Hepatocyte (in vitro differentiated cells): ENCODE data around the gene TRAF3. TPM values are rescaled to one million over a fixed set of nuclear protein-coding genes. Genes with fewer than 3 reads are reported as not detected.

ENCODE experiments used
- DNase-seq: peaks from one replicate; pipeline ENCODE4 v3.0.0-alpha.2; 2016; ENCODE audit warnings: low spot score
- H2AFZ ChIP-seq: fragments of 200-600 bp; sonication (generic); 2 replicates; pipeline ENCODE4 v1.6.0; 2016; ENCODE audit warnings: antibody characterized with exemption, mild to moderate bottlenecking
- H3K27ac ChIP-seq: fragments of 200-600 bp; sonication (generic); 2 replicates; pipeline ENCODE4 v1.5.1; 2016; ENCODE audit warnings: mild to moderate bottlenecking
- H3K27me3 ChIP-seq: fragments of 200-600 bp; sonication (generic); 2 replicates; pipeline ENCODE4 v1.6.1; 2016
- H3K36me3 ChIP-seq: fragments of 200-600 bp; sonication (generic); replicated peaks from 2 replicates; pipeline ENCODE4 v1.5.1; 2016; ENCODE audit warnings: low read depth; ENCODE audit not compliant: insufficient read depth
- H3K4me1 ChIP-seq: fragments of 200-600 bp; sonication (generic); 2 replicates; pipeline ENCODE4 v1.5.1; 2016; ENCODE audit warnings: mild to moderate bottlenecking, moderate library complexity; ENCODE audit not compliant: insufficient read depth
- H3K4me2 ChIP-seq: fragments of 200-600 bp; sonication (generic); 2 replicates; pipeline ENCODE4 v1.6.0; 2016
- H3K4me3 ChIP-seq: fragments of 200-600 bp; sonication (generic); 2 replicates; pipeline ENCODE4 v1.5.1; 2016; ENCODE audit warnings: mild to moderate bottlenecking
- H3K79me2 ChIP-seq: fragments of 200-600 bp; sonication (generic); 2 replicates; pipeline ENCODE4 v1.6.0; 2017; ENCODE audit warnings: mild to moderate bottlenecking
- H3K9me2 ChIP-seq: fragments of 200-600 bp; sonication (generic); replicated peaks from 2 replicates; pipeline ENCODE4 v1.6.0; 2017; ENCODE audit warnings: mild to moderate bottlenecking; ENCODE audit not compliant: insufficient read depth
- H3K9me3 ChIP-seq: fragments of 200-600 bp; sonication (generic); 2 replicates; pipeline ENCODE4 v1.5.1; 2016; ENCODE audit warnings: low read depth, mild to moderate bottlenecking
- H4K20me1 ChIP-seq: fragments of 200-600 bp; sonication (generic); 2 replicates; pipeline ENCODE4 v1.6.0; 2016; ENCODE audit warnings: mild to moderate bottlenecking; ENCODE audit not compliant: insufficient read depth, poor library complexity, severe bottlenecking
- CTCF ChIP-seq: fragments of 200-600 bp; sonication (generic); IDR thresholded peaks from 2 replicates; pipeline ENCODE4 v1.5.1; 2016; ENCODE audit warnings: antibody characterized with exemption, mild to moderate bottlenecking; ENCODE audit not compliant: poor library complexity
- EZH2 ChIP-seq: fragments of 200-600 bp; sonication (generic); IDR thresholded peaks from 2 replicates; pipeline ENCODE4 v1.6.1; 2016; ENCODE audit warnings: antibody characterized with exemption, mild to moderate bottlenecking, borderline replicate concordance
- EZH2phosphoT487 ChIP-seq: fragments of 200-600 bp; sonication (generic); IDR thresholded peaks from one replicate; pipeline ENCODE4 v1.6.1; 2018; ENCODE audit warnings: antibody characterized with exemption, mild to moderate bottlenecking, low read depth, moderate library complexity; ENCODE audit not compliant: unreplicated experiment, severe bottlenecking
- WGBS: methylation state at CpG from one replicate; pipeline ENCODE4 v1.1.6; 2016; ENCODE audit warnings: low lambda C conversion rate; ENCODE audit errors: missing lambda C conversion rate; 5-methylcytosine and 5-hydroxymethylcytosine counted together
- polyA plus RNA-seq: library from polyadenylated mRNA; unstranded; fragments of >200 nt; fragmentation: Nextera tagmentation; extraction: Ambion mirVana; gene quantifications from 2 replicates; pipeline ENCODE4 v1.2.1, GENCODE V29; 2016
- total RNA-seq: library from RNA; depleted of rRNA; stranded (reverse); fragments of >200 nt; gene quantifications from 2 replicates; pipeline ENCODE4 v1.2.3, GENCODE V29; 2014

The TRAF3 gene
- total and polyA plus RNA-seq, 2 experiments from 2014 or later: 8.0 to 15.8 TPM

DNA sequence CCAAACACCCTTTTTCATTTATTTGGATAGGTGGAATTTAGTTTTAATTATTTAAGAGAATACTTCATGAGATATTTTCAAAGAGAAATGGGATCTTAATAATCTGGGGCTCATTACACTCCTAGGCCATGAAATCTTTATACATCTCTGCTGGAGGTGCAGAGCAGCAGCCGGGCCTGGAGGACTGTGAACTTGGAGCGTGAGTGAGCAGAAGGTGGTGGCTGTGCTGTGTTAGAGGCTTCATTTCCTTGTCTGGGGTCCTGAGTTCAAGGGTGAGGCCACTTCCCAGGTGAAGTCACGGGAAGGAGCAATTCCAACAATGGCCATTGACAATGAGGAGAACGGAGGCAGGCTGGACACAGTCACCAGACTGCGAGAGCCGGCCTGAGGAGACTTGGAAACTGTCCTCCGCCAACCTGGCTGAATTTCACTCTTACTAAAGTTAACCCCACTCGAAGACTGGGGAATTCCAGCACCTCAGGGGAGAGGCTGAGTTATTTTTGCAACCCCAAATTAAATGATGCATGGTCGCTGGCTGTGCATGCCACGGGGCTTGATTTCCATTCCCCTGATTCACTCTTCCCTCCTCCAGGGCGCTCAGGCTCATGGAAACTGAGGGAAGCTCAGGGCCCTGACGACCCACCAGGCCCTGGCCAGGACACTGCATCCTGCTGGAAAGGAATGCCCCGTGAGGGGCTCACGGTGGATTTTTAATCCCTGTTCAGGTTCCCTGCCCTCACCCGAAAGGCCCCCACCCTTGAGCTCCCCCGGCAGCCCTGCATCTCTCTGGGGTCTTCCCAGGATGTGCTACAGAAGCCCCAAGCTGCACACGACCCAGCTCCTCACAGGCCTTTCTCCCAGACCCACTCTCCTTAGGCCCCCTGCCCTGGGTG, 22.6 kb upstream of the TRAF3 start:
- no peak overlapping the region for H3K27ac ChIP-seq
- TF ChIP-seq EZH2 (no peak), CTCF (no peak), EZH2phosphoT487 (no peak)
- DNase-seq: no peak

DNA sequence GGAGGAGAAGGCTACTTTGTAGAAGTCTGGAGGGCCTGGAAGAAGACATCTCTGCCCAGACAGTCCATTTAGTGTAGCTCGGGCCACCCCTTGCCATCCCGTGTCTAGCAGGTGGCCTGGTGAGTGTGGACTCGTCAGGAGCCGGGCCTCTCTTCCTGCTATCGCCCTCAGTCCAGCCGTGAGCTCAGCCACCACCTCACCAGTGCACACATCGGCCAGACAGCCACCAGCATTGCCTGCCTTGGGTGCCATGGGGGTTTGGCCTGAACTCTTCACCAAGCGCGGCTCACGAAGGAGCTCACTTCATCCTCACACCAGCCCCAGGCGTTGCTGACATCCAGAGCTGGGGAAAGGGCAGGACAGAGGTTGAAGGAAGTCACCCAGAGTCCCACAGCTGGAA, 19.6 kb upstream of the TRAF3 start:
- Histone ChIP-seq H3K27me3 (no peaks in the 10 kb centered on the region), H3K36me3 (no peaks in the 10 kb centered on the region), H3K27ac (no peak overlapping the region), H3K4me2 (no peak overlapping the region), H2AFZ (no peak overlapping the region), H3K4me1 (no peaks in the 10 kb centered on the region), H3K9me3 (no peaks in the 10 kb centered on the region), H3K4me3 (no peak overlapping the region), H3K9me2 (no peaks in the 10 kb centered on the region), H4K20me1 (no peaks in the 10 kb centered on the region), H3K79me2 (no peaks in the 10 kb centered on the region)
- 97% methylated on average over 11 of the region's 11 CpGs for WGBS
- no peak for DNase-seq
- TF ChIP-seq EZH2phosphoT487 (no peak), CTCF (no peak), EZH2 (no peak)

More for the DNA sequence above, 22.6 kb upstream of the TRAF3 start:
- H3K27me3 ChIP-seq: no peaks in the 10 kb centered on the region
- no peaks in the 10 kb centered on the region for H3K79me2 ChIP-seq
- no peak overlapping the region for H3K4me2 ChIP-seq
- no peaks in the 10 kb centered on the region for H3K9me2 ChIP-seq
- H4K20me1 ChIP-seq: no peaks in the 10 kb centered on the region
- no peak overlapping the region for H2AFZ ChIP-seq
- H3K36me3 ChIP-seq: no peaks in the 10 kb centered on the region
- no peaks in the 10 kb centered on the region for H3K4me1 ChIP-seq
- H3K4me3 ChIP-seq: no peak overlapping the region
- 90% methylated on average over 17 of the region's 17 CpGs for WGBS
- no peaks in the 10 kb centered on the region for H3K9me3 ChIP-seq

DNA sequence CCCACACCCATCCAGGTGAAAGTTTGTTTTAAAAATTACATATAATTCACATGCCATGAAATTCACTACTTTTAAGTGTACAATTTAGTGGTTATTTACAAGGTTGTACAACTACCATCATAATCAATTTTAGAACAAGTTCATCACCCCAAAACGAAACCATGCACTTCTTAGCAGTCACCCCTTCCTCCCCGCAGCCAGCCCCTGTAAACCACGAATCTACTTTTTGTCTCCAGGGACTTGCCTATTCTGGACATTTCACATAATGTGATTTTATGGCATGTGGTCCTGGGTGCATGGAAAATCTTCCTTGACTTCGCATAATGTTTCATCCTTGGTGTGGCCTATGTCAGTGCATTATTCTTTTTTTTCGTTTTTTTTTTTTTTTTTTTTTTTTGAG, 19.2 kb upstream of the TRAF3 start:
- Histone ChIP-seq H4K20me1 (no peaks in the 10 kb centered on the region), H2AFZ (no peak overlapping the region), H3K27ac (no peak overlapping the region), H3K9me2 (no peaks in the 10 kb centered on the region), H3K27me3 (no peaks in the 10 kb centered on the region), H3K36me3 (no peaks in the 10 kb centered on the region), H3K4me2 (no peak overlapping the region), H3K4me1 (no peaks in the 10 kb centered on the region), H3K9me3 (no peaks in the 10 kb centered on the region), H3K4me3 (no peak overlapping the region), H3K79me2 (no peaks in the 10 kb centered on the region)
- 95% methylated on average over 5 of the region's 5 CpGs for WGBS
- no peak for TF ChIP-seq EZH2
- TF ChIP-seq EZH2phosphoT487: no peak
- TF ChIP-seq CTCF: no peak
- DNase-seq: no peak
